Smooth muscle cell of the brain vasculature (primary cell): Measurements from ENCODE around the gene SCFD2.

Source experiments
- DNase-seq: peaks from one replicate; pipeline ENCODE4 v3.0.0-alpha.2; 2012; ENCODE audit warnings: low read depth, low spot score

The SCFD2 gene

GRCh38 chr4:52987392-52988056, 378.3 kb downstream of the SCFD2 start:
- no peak for DNase-seq

GRCh38 chr4:52984462-52984881, 381.4 kb downstream of the SCFD2 start:
- no peak for DNase-seq

GRCh38 chr4:52983563-52984303, 382.1 kb downstream of the SCFD2 start:
- DNase-seq = no peak

GRCh38 chr4:52982946-52983340, 382.9 kb downstream of the SCFD2 start:
- no peak for DNase-seq

DNA sequence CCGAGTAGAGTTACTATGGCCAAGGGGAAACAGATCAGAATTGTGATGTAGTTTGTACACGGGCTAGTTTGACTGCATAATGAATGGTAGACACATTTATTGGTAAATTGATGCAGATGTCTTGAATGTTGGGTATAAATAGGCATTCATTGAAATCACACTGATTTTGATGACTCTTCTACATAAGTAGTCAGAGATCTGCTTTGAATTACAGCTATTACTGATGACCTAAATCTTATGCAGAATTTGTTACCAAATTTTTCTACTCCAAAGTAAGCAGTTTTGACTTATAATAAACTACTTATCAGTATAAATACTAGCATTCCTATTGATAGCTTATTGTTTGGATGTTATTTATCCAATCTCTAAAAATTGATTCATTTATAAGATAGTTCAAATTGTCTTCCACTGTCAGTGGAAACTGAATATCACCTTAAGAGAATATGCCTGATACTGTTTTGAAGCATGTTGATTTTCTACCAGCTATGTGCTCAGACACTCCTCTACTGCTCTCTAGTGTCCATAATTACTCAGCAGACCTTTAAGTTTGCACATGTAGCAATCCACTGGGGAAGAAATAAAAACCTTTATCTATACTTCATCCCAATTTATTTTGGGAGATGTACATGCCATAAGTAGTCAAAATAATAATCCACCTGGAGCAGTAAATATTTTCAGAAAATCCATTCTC, 383.5 kb downstream of the SCFD2 start:
- no peak for DNase-seq

DNA sequence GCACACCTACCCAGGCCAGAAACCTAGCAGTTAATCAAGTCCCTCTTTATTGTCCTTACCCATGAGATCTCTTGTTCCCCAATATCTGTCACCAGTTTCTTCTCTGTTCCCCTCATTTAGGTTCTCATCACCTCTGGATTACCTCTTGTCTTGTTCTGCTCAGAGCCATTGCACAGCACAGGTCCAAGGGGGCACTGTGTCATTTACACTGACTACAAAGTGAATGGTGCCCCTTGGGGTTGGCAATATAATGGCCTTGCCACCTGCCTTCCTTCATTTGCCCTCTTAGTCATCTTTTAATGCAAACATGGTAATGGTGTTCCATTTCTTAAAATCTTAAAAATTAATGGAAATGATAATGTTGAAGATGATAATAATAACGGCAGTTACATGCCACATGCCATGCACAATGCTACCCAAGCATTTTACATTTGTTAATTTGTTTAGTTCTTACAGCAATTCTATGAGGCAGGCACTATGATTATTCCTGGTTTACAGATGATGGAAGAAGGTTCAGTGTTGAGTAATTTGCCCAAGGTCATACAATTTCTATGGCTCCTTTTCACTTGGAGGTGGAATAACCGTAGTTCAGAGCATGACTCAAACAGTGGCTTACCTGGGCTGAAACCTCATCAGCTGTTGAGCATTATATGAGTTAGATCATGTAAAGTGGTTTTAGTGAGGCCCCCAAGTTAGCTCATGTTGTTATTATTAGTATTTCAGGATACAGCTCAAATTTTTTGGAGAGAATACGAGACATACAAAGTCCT, 385.9 kb downstream of the SCFD2 start:
- no peak for DNase-seq

DNA sequence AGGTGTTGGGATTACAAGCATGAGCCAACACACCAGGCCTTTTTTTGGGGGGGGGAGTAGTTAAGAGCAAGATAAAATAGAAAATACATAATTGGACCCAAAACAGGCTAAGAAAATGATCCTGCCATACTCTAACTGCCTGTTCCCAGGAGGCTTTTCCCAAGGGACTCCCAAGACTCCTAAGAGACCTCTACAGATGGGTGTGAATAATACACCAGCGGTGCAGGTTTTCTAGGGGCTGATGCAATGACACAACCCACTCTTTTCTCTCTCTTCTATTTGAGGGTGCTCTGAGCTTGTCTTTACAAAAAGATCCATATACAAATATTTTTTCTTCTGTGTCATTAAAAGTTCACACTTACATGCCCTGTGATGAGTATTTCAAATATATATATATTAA, 386.8 kb downstream of the SCFD2 start:
- DNase-seq = no peak

DNA sequence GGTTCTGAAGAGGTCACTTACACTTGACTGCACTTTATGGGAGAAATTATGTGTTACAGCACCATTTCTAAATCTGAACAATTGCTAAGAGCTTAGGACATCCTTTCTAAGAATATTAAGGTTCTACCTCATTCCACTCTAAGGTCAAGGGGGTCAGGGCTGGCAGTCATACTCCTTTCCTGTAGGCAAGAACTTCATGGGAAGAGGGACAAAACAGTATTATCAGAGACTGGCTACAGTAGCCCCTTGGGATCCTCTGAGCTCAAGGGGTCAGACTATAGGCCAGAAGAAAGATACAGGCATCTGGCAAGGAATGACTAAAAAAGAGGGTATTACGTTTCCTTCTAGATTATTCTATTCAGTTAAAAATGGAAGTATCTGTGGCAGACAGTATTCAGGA, 388.6 kb downstream of the SCFD2 start:
- no peak for DNase-seq

GRCh38 chr4:52976523-52977230, 389.2 kb downstream of the SCFD2 start:
- no peak for DNase-seq

DNA sequence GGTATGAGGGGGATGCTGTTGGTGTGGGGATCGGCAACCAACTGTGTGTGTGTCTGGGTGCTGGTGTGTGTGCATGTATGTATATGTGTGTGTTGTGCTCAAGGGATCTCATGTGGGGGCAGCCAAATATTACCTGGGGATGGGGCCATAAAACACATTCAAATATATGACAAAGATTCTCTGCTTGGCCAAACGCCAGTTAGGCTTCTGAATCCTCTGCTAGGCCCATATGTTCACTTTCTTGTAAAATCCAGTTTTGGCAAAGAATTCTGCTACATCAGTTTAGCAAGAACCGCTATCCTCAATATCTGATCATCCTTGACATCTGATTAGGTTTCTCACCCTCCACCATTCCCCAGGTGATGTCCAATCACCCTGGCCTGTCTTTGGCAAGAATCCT, 397.2 kb downstream of the SCFD2 start:
- DNase-seq = no peak

- no peak for DNase-seq
Measured at GRCh38 chr4:52968241-52968640, 397.6 kb downstream of the SCFD2 start.

GRCh38 chr4:52966781-52967180, 399.1 kb downstream of the SCFD2 start:
- no peak for DNase-seq

- no peak for DNase-seq
Measured at GRCh38 chr4:52966172-52966571, 399.7 kb downstream of the SCFD2 start.

DNA sequence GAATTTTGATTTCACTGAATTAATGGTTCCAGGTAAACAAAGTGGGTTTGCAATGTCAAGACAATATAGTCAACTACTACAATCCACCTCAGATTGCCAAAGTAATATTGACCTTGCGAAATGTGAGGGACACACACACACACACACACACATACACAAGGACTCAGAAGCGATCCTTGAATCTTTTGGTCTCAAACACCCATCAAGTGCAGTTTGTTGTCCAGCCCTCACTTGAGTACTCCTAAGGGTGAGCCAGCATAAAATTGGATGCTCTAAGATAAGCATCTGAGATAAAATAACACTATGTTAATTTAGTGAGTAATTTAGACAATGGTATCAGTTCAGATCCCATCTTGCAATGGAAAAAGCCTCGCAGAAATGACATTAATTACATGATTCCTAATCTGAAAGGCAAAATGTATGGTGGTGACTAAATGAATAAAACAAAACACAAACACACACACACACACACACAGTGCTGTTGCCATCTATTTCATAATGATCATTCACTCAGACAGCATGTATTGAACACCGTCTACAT, 401.2 kb downstream of the SCFD2 start:
- DNase-seq = no peak

DNA sequence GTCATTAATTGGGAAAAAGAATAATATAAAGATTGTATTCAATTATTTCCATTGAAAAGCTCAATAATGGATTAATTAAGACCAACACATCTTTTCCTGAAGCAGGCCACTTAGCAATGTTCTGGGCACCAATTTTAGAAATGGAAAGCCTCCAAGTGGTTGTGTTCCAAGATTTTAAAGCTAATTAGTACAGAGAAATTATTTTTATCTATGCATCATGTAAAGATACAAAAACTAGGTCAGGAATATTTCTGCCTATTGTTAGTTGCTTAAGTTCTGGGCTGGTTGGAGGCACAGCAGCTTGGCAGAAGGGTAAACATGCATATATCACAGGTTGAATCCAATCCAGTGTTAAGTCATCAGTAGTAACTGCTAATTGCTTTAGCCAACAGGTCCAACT, 401.9 kb downstream of the SCFD2 start:
- no peak for DNase-seq

- DNase-seq = no peak
Measured at GRCh38 chr4:52962721-52963120, 403.1 kb downstream of the SCFD2 start.

DNA sequence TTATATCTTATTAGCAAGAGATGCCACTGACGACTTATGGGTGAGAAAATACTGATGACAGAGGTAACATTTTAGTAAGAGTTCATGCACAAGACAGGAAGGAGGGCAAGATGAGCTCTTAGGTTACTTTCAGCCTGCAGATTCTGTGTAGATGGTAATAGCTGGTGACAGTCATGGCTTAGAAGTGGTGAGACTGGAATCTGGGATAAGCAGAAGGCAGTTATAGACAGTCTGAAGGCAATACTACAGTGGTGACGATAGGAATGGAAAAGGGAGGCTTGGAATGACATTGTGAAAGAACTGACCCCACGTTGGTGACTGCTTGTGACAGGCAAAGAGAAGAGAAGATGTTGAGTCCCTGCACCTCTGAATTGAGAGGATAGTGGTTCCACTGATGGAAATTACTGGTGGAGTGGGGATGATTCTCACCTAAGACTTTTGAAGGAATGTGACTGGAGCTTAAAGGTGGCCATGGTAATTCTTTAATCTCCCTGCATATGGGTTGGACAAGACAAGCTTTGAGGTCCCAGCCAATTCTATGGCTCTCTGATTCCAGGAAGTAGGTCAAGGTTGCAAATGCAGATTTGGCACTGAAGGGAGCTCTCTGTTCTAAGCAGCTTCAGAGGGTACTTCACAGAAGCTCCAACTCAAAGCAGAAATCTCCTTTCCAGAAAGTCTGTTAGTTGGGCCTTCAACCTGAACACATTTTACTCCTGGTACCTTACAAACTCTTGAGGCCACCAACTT, 404.0 kb downstream of the SCFD2 start:
- no peak for DNase-seq

DNA sequence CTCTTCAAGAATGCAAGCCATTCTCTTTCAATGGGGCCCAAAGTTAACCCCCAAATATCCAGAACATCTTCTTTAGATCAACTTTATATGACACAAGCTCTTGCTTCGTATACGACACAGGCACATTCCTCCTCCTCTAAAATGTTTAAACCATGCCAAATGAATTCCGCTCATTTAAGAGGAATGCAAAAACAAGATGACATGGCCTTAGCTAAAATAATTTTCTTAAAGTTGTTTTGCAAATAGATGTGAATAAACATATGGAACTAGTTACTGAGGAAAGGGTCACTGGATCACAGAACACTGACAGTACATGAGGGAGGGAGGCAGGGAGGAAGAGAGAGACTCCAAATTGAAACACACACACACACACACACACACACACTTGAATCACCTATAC, 406.3 kb downstream of the SCFD2 start:
- DNase-seq = no peak

DNA sequence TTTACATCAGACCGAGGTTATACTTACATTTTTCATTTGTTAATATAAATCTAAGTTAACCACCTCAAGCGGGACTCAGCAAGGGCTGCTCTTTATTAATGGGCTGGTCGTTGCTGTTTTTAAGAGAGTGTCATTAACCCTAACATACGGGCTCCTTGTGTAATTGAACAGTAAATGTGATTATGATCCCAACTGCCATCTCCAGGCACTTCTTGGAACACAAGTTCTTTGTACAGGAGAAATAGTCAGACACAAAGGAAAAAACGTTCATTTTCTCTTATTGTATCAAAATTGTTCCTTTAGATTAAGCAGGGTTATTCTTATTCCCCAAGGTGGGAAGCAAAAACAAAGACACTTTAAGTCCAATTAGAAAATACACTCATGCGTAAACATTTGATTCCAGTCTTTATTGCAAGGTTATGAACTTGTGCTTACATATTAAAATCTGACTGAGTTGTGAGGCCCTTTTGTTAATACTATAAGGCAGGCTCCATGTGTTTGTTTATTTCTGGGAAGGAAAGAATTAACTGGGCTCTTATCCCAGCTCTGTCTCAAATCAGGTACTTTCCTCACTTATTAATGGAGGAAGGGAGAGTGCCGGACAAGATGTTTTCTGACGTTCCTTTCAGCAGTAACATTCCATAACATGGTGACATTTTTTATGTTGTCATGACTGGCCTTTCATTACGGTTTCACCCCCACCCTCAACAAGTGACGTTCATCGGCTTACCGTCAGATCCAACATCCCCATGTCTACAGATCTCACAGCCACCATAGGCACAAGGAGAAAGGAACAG, 407.8 kb downstream of the SCFD2 start:
- no peak for DNase-seq
